ENCODE data around the gene IQCE.

GRCh38 chr7:2601065-2601464 is 42.3 kb downstream of the IQCE start:
- TF ChIP-seq CTCF (IDR thresholded peaks at IDR 0.05) (no peak), POLR2A (IDR thresholded peaks at IDR 0.05) (no peak)
